Measurements from ENCODE around the gene SH2D1B.

SH2D1B gene

GRCh38 chr1:162347281-162347680 is 64.7 kb downstream of the SH2D1B start:
- no peak for TF ChIP-seq ZFX (IDR thresholded peaks at IDR 0.05; ENCODE audit: borderline replicate concordance)
- no peak for TF ChIP-seq CTCF (IDR thresholded peaks at IDR 0.05)
- H3K27ac ChIP-seq: no peak overlapping the region
